A673 (cell line): ENCODE data around the gene IER5. TPM values are rescaled to one million over a fixed set of nuclear protein-coding genes. Genes with fewer than 3 reads are reported as not detected.

Experiments
- BruUV-seq: library from RNA; stranded (reverse); fragments of 400-500 nt; replicated peaks from 2 replicates; lab custom pipeline; 2021; lab: Mats Ljungman, UMichigan
- CTCF ChIA-PET: fragments of 300-600 bp; sonication (Branson Sonifier 250); formaldehyde crosslinking; loops from one replicate; lab custom pipeline; 2022; ENCODE audit warnings: antibody characterized with exemption; lab: Charles Lee
- POLR2A ChIA-PET: fragments of 300-600 bp; sonication (Branson Sonifier 250); formaldehyde crosslinking; loops from one replicate; lab custom pipeline; 2022; ENCODE audit warnings: antibody characterized with exemption; ENCODE audit not compliant: low non-redundant PET; lab: Charles Lee
- DNase-seq: peaks from one replicate; pipeline ENCODE4 v3.0.0-alpha.2; 2015; ENCODE audit warnings: low spot score
- H3K27ac ChIP-seq: fragments of 200-600 bp; sonication (generic); 2 replicates; pipeline ENCODE4 v1.5.1; 2016; ENCODE audit warnings: mixed run types, low read depth, mild to moderate bottlenecking, mixed read lengths, antibody characterized with exemption, low read length; ENCODE audit not compliant: poor library complexity, severe bottlenecking
- H3K27me3 ChIP-seq: fragments of 200-600 bp; sonication (generic); replicated peaks from 2 replicates; pipeline ENCODE4 v1.6.1; 2017; ENCODE audit warnings: mixed run types, low read depth, mild to moderate bottlenecking, mixed read lengths, antibody characterized with exemption, low read length; ENCODE audit not compliant: insufficient read depth, poor library complexity
- H3K36me3 ChIP-seq: fragments of 200-600 bp; sonication (generic); 2 replicates; pipeline ENCODE4 v1.6.1; 2016; ENCODE audit warnings: mixed run types, mild to moderate bottlenecking, mixed read lengths, antibody characterized with exemption, low read length; ENCODE audit not compliant: insufficient read depth, poor library complexity, severe bottlenecking
- H3K4me1 ChIP-seq: fragments of 200-600 bp; sonication (generic); 2 replicates; pipeline ENCODE4 v1.6.1; 2017; ENCODE audit warnings: mixed run types, mild to moderate bottlenecking, mixed read lengths, antibody characterized with exemption, low read length; ENCODE audit not compliant: insufficient read depth, poor library complexity, severe bottlenecking
- H3K4me3 ChIP-seq: fragments of 200-600 bp; sonication (generic); 2 replicates; pipeline ENCODE4 v1.5.1; 2016; ENCODE audit warnings: low read depth, mixed run types, mild to moderate bottlenecking, mixed read lengths, low read length; ENCODE audit not compliant: poor library complexity, severe bottlenecking
- H3K9me3 ChIP-seq: fragments of 200-600 bp; sonication (generic); 2 replicates; pipeline ENCODE4 v1.6.1; 2016; ENCODE audit warnings: mixed run types, low read depth, mild to moderate bottlenecking, mixed read lengths, antibody characterized with exemption, low read length; ENCODE audit not compliant: poor library complexity, severe bottlenecking
- EZH2 ChIP-seq: fragments of 200-600 bp; sonication (generic); IDR thresholded peaks from 2 replicates; pipeline ENCODE4 v1.6.1; 2017; ENCODE audit warnings: borderline replicate concordance, low read depth, mild to moderate bottlenecking, mixed read lengths, antibody characterized with exemption, low read length; ENCODE audit not compliant: poor library complexity, severe bottlenecking
- intact Hi-C: fragments of 100-400 bp; cut with micrococcal nuclease; formaldehyde crosslinking; loops from one replicate; pipeline ENCODE4 v1.10.0; 2022; ENCODE audit not compliant: unreplicated experiment
- total RNA-seq: library from RNA; stranded (reverse); gene quantifications from 2 replicates; pipeline ENCODE4 v1.2.3, GENCODE V29; 2021
- TF ChIP-seq, protein P1 (sequence below): fragments of 300-800, 200-600 bp; sonication (generic); conservative IDR thresholded peaks from 2 replicates; pipeline ENCODE4 v1.5.1; 2017; ENCODE audit warnings: low read depth, mild to moderate bottlenecking, antibody characterized with exemption, low read length, moderate library complexity, mixed read lengths

Gene IER5
- total RNA-seq, 1 experiment from 2014 or later: 28.2 TPM

DNA sequence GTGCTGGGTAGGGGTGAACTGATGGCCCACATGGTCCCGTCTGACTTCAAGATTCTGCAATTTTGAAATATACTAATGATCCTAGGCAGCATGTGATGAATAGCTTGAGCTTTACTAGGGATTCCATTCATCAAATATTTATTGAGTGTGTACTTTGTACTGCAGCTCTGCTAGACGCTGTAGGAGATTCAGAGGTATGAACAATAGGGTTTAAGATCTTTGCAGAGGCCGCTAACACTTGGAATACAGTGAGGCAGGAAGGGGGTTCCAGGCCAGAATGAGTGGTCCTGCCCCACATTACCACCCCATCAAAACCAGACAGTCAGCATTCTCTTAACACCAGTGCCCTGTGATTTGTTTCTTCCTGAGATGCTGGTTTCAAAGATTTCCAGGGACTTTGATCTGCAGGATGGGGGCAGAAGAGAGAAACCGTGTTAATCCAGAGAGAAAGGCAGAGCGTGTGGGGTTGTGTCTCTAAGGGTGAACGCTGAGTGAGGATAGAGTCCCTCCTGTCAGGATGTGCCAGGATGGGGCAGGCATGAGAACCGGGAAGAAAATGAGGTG is 19.9 kb downstream of the IER5 start:
- Histone ChIP-seq H3K9me3 (no peaks in the 10 kb centered on the region), H3K27ac (no peak overlapping the region), H3K4me1 (peaks cover 29% of the 10 kb centered on the region), H3K36me3 (no peaks in the 10 kb centered on the region), H3K27me3 (no peaks in the 10 kb centered on the region), H3K4me3 (no peak overlapping the region)
- POLR2A ChIA-PET: no interaction called here
- intact Hi-C loops: no loop called here
- TF ChIP-seq, protein P1, sequence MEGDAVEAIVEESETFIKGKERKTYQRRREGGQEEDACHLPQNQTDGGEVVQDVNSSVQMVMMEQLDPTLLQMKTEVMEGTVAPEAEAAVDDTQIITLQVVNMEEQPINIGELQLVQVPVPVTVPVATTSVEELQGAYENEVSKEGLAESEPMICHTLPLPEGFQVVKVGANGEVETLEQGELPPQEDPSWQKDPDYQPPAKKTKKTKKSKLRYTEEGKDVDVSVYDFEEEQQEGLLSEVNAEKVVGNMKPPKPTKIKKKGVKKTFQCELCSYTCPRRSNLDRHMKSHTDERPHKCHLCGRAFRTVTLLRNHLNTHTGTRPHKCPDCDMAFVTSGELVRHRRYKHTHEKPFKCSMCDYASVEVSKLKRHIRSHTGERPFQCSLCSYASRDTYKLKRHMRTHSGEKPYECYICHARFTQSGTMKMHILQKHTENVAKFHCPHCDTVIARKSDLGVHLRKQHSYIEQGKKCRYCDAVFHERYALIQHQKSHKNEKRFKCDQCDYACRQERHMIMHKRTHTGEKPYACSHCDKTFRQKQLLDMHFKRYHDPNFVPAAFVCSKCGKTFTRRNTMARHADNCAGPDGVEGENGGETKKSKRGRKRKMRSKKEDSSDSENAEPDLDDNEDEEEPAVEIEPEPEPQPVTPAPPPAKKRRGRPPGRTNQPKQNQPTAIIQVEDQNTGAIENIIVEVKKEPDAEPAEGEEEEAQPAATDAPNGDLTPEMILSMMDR: no peak
- TF ChIP-seq EZH2: no peak
- BruUV-seq: no TSS peak
- CTCF ChIA-PET: no interaction called here
- DNase-seq: no peak

DNA sequence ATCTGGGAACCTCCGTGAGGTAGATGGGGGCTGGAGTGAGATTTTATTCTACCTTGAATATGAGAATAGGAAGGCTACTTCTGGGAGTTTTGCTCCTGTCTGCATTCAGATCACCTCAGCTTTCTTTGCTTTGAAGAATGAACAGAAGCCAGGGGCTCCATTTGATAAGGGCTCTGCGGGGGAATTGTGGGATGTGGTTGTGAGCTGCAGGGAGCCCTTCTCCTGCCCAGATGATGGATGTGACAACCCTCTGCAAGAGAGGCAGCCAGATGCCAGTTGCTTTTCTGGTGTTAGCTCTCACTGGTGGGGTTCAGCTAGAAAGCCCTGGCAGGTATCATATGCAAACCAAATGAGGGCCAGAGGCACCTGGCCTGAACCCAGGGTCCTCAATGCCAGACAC is 21.5 kb downstream of the IER5 start:
- Histone ChIP-seq H3K27ac (no peak overlapping the region), H3K27me3 (no peaks in the 10 kb centered on the region), H3K9me3 (no peaks in the 10 kb centered on the region), H3K36me3 (no peaks in the 10 kb centered on the region), H3K4me3 (no peak overlapping the region), H3K4me1 (peaks cover 16% of the 10 kb centered on the region)
- TF ChIP-seq, protein P1: no peak
- no peak for TF ChIP-seq EZH2
- CTCF ChIA-PET: no interaction called here
- no peak for DNase-seq
- BruUV-seq: no TSS peak
- POLR2A ChIA-PET: no interaction called here
- intact Hi-C loops: no loop called here

DNA sequence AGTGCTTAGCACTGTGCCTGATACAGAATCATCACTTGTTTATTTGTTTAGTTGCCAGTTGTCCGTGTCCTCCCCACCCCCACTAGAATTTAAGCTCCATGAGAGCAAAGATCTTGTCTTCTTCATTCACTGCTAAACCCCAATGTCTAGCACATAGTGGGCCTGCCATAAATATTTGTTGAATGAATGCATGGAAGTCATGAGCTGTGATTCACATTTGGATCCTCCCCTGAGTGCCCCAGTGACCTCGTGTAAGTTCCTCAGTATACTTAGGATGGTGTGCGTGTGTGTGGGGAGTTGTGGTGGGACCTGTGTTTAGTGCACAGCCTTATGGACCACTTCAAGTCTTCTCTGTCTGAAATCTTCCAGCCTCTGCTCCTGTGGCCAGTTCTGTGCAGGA is 23.1 kb downstream of the IER5 start:
- Histone ChIP-seq H3K9me3 (no peaks in the 10 kb centered on the region), H3K27me3 (no peaks in the 10 kb centered on the region), H3K27ac (no peak overlapping the region), H3K4me1 (peaks cover 8% of the 10 kb centered on the region), H3K36me3 (no peaks in the 10 kb centered on the region), H3K4me3 (no peak overlapping the region)
- no peak for TF ChIP-seq EZH2
- TF ChIP-seq, protein P1: no peak
- POLR2A ChIA-PET: no interaction called here
- intact Hi-C loops: no loop called here
- CTCF ChIA-PET: no interaction called here
- no TSS peak for BruUV-seq
- DNase-seq: no peak
